Thyroid gland (tissue), 4 donors: Measurements from ENCODE around the gene MYO10. TPM values are rescaled to one million over a fixed set of nuclear protein-coding genes. Genes with fewer than 3 reads are reported as not detected.
A peak's percentile ranks its signal among the peaks of the same experiment; 100 is the strongest.

Experiments
- DNase-seq, 2 donors: peaks; one replicate each; pipeline ENCODE4 v3.0.0-alpha.2; 2019
- H3K27ac ChIP-seq, 3 donors: fragments of 200-600 bp; sonication (generic); 1 replicate in 2 of 3; 2 replicates in 1 of 3; pipeline ENCODE4 v1.5.1; 2016 to 2019; ENCODE audit warnings: mild to moderate bottlenecking in 1 of 3, moderate library complexity in 1 of 3
- H3K27me3 ChIP-seq: fragments of 200-600 bp; sonication (generic); one replicate; pipeline ENCODE4 v1.5.1; 2019
- H3K36me3 ChIP-seq, 2 donors: fragments of 200-600 bp; sonication (generic); one replicate each; pipeline ENCODE4 v1.5.1; 2016 to 2019
- H3K4me1 ChIP-seq, 2 donors: fragments of 200-600 bp; sonication (generic); one replicate each; pipeline ENCODE4 v1.5.1; 2017 to 2019
- H3K4me3 ChIP-seq, 3 donors: fragments of 200-600 bp; sonication (generic); replicated peaks in 1 of 3; 1 replicate in 2 of 3; 2 replicates in 1 of 3; pipeline ENCODE4 v1.5.1; 2016; ENCODE audit warnings: mild to moderate bottlenecking in 1 of 3
- H3K9me3 ChIP-seq: fragments of 200-600 bp; sonication (generic); one replicate; pipeline ENCODE4 v1.5.1; 2017
- POLR2A ChIP-seq, 2 donors: fragments of 450-650 bp; IDR thresholded peaks; one replicate each; pipeline ENCODE4 v1.6.1; 2017; ENCODE audit warnings: antibody characterized with exemption in 2 of 2, mild to moderate bottlenecking in 2 of 2, moderate library complexity in 1 of 2
- WGBS, 2 donors: methylation state at CpG; one replicate each; pipeline ENCODE4 v1.1.5; 2017; 5-methylcytosine and 5-hydroxymethylcytosine counted together
- intact Hi-C: fragments of 100-400 bp; cut with DNase I; formaldehyde crosslinking; loops from one replicate; pipeline ENCODE4 v1.15.1; 2023
- total RNA-seq, 4 donors: library from RNA; depleted of rRNA; stranded (reverse); fragments of >200 nt; gene quantifications; one replicate each; pipeline ENCODE4 v1.2.3, GENCODE V29; 2016
- TF ChIP-seq, protein P1 (sequence below), 6 experiments: fragments of 200-600 bp in 3 of 6; fragments of 450-650 bp in 3 of 6; sonication (generic) in 3 of 6; IDR thresholded peaks; one replicate each; pipeline ENCODE4 v1.5.1; 2016 to 2019; ENCODE audit warnings: antibody characterized with exemption in 6 of 6, mild to moderate bottlenecking in 2 of 6, inconsistent platforms in 1 of 6, moderate library complexity in 1 of 6

The MYO10 gene
- total RNA-seq, 4 donors from 2014 or later: 49.2 to 89.6 (median 71.0) TPM

DNA sequence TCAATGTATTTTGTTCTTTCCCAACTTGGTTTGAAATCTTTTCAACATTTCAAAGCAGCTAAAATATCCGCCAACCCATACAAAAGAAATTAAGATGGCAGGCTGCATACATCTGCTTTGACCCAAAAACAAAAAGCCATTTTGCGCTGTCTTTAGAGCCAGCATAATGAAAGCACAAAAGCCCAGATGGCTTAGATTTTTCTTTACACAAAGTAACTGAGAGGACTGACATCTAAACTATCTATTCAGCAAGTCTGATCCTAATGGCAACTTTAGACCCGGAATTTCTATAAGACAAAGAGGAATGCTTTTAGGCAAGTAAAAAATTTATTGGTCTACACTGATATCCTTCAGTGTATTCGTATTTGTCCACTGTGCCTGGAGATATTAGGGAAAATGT is 86.3 kb downstream of the MYO10 start:
- H3K27ac ChIP-seq: no peak overlapping the region
- H3K4me3 ChIP-seq: no peak overlapping the region
- WGBS, 2 donors: 95 to 96% methylated on average over 4 of the region's 4 CpGs
- no peaks in the 10 kb centered on the region for H3K9me3 ChIP-seq
- no peaks in the 10 kb centered on the region for H3K36me3 ChIP-seq
- TF ChIP-seq, protein P1, sequence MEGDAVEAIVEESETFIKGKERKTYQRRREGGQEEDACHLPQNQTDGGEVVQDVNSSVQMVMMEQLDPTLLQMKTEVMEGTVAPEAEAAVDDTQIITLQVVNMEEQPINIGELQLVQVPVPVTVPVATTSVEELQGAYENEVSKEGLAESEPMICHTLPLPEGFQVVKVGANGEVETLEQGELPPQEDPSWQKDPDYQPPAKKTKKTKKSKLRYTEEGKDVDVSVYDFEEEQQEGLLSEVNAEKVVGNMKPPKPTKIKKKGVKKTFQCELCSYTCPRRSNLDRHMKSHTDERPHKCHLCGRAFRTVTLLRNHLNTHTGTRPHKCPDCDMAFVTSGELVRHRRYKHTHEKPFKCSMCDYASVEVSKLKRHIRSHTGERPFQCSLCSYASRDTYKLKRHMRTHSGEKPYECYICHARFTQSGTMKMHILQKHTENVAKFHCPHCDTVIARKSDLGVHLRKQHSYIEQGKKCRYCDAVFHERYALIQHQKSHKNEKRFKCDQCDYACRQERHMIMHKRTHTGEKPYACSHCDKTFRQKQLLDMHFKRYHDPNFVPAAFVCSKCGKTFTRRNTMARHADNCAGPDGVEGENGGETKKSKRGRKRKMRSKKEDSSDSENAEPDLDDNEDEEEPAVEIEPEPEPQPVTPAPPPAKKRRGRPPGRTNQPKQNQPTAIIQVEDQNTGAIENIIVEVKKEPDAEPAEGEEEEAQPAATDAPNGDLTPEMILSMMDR (IDR thresholded peaks at IDR 0.05): no peak
- TF ChIP-seq POLR2A (IDR thresholded peaks at IDR 0.05): no peak
- no peaks in the 10 kb centered on the region for H3K27me3 ChIP-seq
- H3K4me1 ChIP-seq: peaks cover 23 to 26% of the 10 kb centered on the region in 2 donors
- intact Hi-C loops: no loop called here
- no peak for DNase-seq

DNA sequence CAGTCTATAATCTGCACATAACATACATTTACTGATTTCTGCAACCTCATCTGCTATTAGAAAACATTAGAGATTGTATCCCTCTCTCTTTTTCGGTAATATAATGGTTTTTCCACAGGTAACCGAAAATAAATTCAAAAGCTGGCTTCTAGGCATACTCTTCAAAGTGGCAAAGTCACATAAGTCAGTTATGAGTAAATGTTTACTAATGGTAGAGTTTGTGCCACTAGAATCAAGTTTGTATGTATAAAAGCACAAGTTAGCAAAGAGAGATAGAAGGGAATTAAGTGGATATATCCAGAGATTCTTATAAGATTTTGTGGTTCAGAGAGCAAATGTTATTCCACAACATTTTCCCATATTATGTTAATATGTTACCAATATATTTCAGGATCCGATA is 86.9 kb downstream of the MYO10 start:
- no peak overlapping the region for H3K4me3 ChIP-seq
- peaks cover 25 to 26% of the 10 kb centered on the region in 2 donors for H3K4me1 ChIP-seq
- TF ChIP-seq, protein P1 (IDR thresholded peaks at IDR 0.05): no peak
- no peak for TF ChIP-seq POLR2A (IDR thresholded peaks at IDR 0.05)
- WGBS, 2 donors: 96 to 97% methylated on average over 3 of the region's 3 CpGs
- intact Hi-C loops: no loop called here
- no peaks in the 10 kb centered on the region for H3K9me3 ChIP-seq
- H3K27ac ChIP-seq: no peak overlapping the region
- DNase-seq: no peak
- H3K36me3 ChIP-seq: no peaks in the 10 kb centered on the region
- no peaks in the 10 kb centered on the region for H3K27me3 ChIP-seq

DNA sequence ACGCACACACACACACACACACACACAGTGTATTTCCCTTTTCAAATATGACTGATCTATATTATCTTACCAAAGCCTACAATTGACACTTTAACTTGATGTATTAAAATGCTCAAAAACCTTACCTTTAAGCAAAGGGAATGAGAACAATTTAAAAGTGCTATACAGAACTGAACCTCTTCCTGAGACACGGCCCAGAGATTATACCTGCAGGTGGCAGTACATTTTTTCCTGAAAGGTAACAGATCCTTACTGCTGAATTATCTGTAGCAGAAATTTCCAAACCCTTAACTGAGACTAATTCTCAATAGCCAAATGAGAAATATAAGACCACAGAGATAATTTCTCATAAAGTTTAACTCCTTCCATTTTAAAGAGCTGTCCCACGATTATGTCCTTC is 91.1 kb downstream of the MYO10 start:
- H3K9me3 ChIP-seq: no peaks in the 10 kb centered on the region
- DNase-seq: no peak
- TF ChIP-seq, protein P1 (IDR thresholded peaks at IDR 0.05): peak in 3 of 6 experiments; percentile 29 to 40 (median 35)
- no peak for TF ChIP-seq POLR2A (IDR thresholded peaks at IDR 0.05)
- no peak overlapping the region for H3K4me3 ChIP-seq
- H3K27ac ChIP-seq: peak overlapping the region; percentile 75 to 84 (median 78)
- H3K4me1 ChIP-seq: peaks cover 32 to 49% of the 10 kb centered on the region in 2 donors
- intact Hi-C loops: no loop called here
- 86 to 87% methylated on average over 3 of the region's 3 CpGs for WGBS, 2 donors
- no peaks in the 10 kb centered on the region for H3K36me3 ChIP-seq
- no peaks in the 10 kb centered on the region for H3K27me3 ChIP-seq

DNA sequence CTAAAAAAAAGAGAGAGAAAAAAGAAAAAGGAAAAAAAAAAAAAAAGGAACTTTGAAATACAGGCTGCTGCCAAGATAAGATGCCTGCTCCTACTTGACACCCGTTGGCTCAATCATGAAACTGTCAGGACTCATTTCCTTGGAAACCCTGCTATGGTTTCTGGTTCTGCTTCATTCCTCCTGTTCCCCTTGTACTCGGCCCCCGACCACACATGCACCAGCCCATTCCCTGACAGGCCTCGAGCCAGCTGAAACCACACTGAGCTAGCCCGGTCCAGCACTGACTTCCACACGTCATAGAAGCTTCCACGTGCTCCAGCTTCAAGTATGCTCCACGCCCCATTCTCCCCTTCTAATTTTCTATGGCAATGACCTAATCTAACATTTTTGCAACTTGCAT is 93.2 kb downstream of the MYO10 start:
- WGBS, 2 donors: 23 to 40% methylated on average over 8 of the region's 8 CpGs
- Histone ChIP-seq H3K27ac (no peak overlapping the region), H3K4me3 (no peak overlapping the region), H3K27me3 (no peaks in the 10 kb centered on the region), H3K9me3 (no peaks in the 10 kb centered on the region), H3K4me1 (peaks cover 32 to 48% of the 10 kb centered on the region in 2 donors), H3K36me3 (no peaks in the 10 kb centered on the region)
- intact Hi-C loops: no loop called here
- DNase-seq: peak; percentile 57 to 76
- no peak for TF ChIP-seq POLR2A (IDR thresholded peaks at IDR 0.05)
- TF ChIP-seq, protein P1 (IDR thresholded peaks at IDR 0.05): no peak

DNA sequence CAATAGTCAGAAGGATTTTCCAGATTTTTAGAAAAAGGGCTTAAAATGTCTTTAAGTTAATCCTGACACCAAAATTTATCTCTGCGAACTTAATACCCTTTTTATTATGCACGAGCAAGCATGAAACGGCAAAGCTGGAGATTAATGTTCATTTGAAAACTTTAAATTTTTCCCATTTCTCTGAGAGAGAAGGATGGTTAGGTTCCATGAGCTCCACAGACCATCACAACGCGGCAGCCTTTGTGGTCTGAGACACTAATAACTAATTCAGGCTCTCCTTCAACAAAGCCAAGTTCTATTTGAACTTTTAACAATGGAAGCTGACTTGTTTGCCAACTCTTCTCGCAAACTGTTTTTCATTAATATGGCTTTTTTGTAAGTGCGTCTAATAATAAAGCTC is 94.7 kb downstream of the MYO10 start:
- DNase-seq: no peak
- H3K4me3 ChIP-seq: no peak overlapping the region
- no peaks in the 10 kb centered on the region for H3K9me3 ChIP-seq
- H3K27ac ChIP-seq: no peak overlapping the region
- WGBS, 2 donors: 80 to 81% methylated on average over 7 of the region's 7 CpGs
- no peaks in the 10 kb centered on the region for H3K36me3 ChIP-seq
- intact Hi-C loops: no loop called here
- TF ChIP-seq, protein P1 (IDR thresholded peaks at IDR 0.05): no peak
- no peak for TF ChIP-seq POLR2A (IDR thresholded peaks at IDR 0.05)
- H3K27me3 ChIP-seq: no peaks in the 10 kb centered on the region
- peaks cover 26 to 33% of the 10 kb centered on the region in 2 donors for H3K4me1 ChIP-seq
